Stomach (tissue), 4 donors: ENCODE results near the gene SLC26A1.

Source experiments
- CTCF ChIP-seq, 7 experiments: fragments of 450-650 bp in 4 of 7; fragments of 200-600 bp in 3 of 7; sonication (generic) in 3 of 7; IDR thresholded peaks; one replicate each; pipeline ENCODE4 v1.5.1; 2016 to 2019; ENCODE audit warnings: antibody characterized with exemption in 7 of 7, control low read depth in 2 of 7, mild to moderate bottlenecking in 1 of 7
- EP300 ChIP-seq: sonication (generic); formaldehyde crosslinking; IDR thresholded peaks from one replicate; pipeline ENCODE4 v1.6.1; 2017; ENCODE audit warnings: antibody characterized with exemption
- POLR2A ChIP-seq, 4 donors: fragments of 450-650 bp; IDR thresholded peaks; one replicate each; pipeline ENCODE4 v1.6.1; 2016; ENCODE audit warnings: antibody characterized with exemption in 4 of 4, control low read depth in 2 of 4, mild to moderate bottlenecking in 1 of 4, moderate library complexity in 1 of 4
- POLR2AphosphoS5 ChIP-seq, 3 donors: sonication (generic); formaldehyde crosslinking; IDR thresholded peaks; one replicate each; pipeline ENCODE4 v1.6.1; 2016; ENCODE audit warnings: antibody characterized with exemption in 3 of 3

- TF ChIP-seq CTCF (IDR thresholded peaks at IDR 0.05) (no peak), POLR2A (IDR thresholded peaks at IDR 0.05) (no peak), EP300 (no peak), POLR2AphosphoS5 (IDR thresholded peaks at IDR 0.05) (no peak)
Measured at GRCh38 chr4:955161-955921, 37.9 kb downstream of the SLC26A1 start.
